ENCODE results near the gene LTBP2. TPM values are rescaled to one million over a fixed set of nuclear protein-coding genes. Genes with fewer than 3 reads are reported as not detected.

Gene LTBP2
- total RNA-seq, 1 experiment from 2014 or later = 1.7 TPM

DNA sequence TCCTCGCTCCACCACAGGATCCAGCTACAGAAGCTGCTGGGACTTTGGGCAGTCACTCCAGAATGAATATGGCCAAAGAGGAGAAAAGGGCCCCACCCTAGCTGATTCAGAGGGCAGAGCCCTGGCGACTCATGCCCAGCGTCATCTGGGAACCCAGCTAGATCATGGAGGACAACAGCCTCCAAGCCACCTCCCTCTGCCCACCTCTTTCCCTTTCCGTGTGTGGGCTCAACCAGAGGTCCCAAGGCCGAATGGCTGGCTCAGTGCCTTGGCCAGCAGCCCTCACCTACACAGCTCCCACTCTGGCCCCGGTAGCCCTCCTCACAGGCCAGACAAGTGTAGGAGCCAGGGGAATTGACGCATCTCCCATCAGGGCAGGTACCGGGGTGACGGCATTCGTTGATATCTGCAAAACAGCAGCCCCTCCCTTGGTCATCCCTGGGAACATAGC lies 101.1 kb downstream of the LTBP2 start:
- in situ Hi-C loops (cut with HindIII; ENCODE audit: low pct_unique_long_range_greater_than_20kb, low sequenced_read_pairs) = no loop called here
- no peak for DNase-seq (ENCODE audit: low read depth, low spot score)

DNA sequence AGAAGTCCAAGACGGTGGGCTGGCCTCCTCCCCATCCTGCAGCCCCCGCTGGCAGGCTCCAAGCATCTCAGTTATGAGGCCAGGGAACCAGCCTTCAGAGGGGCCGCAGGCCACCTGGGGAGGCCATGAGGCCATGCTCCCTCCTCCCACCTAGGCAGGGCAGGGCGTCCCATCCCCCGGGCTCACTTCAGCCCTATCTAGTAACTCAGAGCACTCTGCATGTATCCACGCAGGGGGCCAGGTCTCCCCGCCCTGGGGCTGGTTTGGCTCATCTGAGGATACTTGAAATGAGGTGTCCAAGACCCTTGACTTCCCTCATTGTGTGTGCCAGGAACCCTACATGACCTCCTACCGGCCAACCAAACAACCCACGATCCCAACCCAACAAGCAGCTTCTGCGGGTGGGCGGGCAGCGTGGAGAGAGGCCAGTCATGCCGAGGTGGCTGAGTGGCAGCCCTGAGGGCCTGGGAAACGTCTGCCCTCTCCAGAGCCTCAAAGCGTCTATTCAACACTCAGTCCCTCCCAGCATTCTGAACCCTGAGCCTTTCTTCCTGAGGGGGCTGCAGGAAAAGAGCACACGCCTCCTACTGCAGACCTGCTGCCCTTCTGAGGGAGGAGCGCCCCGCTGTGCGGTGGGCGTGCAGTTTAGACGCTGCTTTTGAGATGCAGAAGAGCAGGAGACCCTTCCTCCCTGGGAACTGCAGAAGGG lies 101.7 kb downstream of the LTBP2 start:
- DNase-seq (ENCODE audit: low read depth, low spot score) = peak; percentile 22
- in situ Hi-C loops (cut with HindIII; ENCODE audit: low pct_unique_long_range_greater_than_20kb, low sequenced_read_pairs) = no loop called here

DNA sequence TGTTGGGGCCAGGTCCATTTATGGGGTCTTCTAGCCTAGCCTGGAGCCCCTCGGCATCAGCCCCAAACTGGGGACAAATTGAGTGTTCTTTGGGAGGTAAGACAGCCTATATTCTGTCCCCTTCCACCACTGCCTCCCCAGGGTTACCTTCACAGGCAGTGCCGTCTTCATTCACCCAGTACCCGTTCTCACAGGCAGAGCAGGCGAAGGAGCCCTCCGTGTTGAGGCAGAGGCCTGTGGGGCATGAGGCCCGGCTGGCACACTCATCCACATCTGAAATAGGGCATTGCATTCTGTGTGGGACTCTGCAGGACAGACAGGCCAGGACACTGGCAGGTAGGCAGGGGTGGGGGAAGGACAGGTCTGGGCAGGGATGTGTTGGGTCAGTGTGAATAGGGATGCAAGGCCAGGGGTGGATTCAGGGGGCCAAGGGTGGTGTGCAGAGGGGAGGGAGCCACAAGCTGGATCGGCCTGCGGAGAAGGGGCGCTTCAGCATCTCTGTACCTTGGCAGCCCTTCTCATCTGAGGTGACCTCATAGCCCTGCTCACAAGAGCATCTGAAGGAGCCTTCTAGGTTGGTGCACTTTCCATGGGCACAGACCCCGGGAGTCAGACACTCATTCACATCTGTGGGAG lies 102.3 kb downstream of the LTBP2 start:
- DNase-seq (ENCODE audit: low read depth, low spot score) = no peak
- in situ Hi-C loops (cut with HindIII; ENCODE audit: low pct_unique_long_range_greater_than_20kb, low sequenced_read_pairs) = no loop called here

DNA sequence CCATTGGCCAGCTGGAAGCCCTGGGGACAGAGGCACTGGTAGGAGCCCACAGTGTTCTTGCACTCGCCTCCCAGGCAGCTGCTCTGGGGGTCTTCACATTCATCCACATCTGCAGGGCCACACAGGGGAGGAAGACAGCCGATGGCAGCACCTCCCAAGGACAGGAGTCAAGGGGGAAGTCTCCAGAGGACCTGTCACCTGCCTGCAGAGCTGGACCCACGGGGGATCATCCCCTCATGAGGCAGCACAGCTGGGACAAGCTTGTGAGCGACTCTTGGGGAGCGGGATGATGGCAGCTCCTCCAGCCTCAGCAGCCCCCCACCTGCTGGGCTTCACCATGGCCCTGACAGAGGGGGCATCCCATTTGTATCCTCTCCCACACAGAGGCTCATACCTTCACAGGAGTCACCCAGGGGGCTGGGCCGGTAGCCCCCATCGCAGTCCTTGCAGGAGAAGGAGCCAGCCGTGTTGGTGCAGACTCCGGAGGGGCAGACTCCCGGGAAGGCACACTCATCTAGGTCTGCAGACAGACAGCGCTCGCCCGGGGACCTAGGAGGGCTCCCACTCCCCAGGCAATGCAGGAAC lies 103.1 kb downstream of the LTBP2 start:
- in situ Hi-C loops (cut with HindIII; ENCODE audit: low pct_unique_long_range_greater_than_20kb, low sequenced_read_pairs) = no loop called here
- no peak for DNase-seq (ENCODE audit: low read depth, low spot score)

DNA sequence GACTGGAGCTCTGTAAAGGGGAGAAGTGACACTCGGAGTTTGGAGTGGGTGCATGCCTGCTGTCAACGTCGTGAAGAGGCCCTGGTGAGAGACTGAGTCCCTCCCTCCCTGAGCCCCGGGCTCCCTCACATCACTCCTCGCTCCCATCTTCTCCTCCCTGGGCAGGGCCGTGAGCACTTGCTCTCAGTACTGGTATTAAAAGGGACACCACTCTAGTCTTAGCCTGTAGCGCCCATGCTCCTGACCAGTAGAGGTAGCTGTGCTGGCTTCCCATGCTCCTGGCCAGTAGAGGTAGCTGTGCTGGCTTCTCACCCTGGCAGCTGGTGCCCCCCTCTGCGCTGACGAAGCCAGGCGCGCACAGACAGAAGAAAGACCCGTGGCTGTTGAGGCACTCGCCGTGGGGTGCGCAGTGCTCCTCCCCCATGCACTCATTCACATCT lies 103.7 kb downstream of the LTBP2 start:
- in situ Hi-C loops (cut with HindIII; ENCODE audit: low pct_unique_long_range_greater_than_20kb, low sequenced_read_pairs) = no loop called here

DNA sequence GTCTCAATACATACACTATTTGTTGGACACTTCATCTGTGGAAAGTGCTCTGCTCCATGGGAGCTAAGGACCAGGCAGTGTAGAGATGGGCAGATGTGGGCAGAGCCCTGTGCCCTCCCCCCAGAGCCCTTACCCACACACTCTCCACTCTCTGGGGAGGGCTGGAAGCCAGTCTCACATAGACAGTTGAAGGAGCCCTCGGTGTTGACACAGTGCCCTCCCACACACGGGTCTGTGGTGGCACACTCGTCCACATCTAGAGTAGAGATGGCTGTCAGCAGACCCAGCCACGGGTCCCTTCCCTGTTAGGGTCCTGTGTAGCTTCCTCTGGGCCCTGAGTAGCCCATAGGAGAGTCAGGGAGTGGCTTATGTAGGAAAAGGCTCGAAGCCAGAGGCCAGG lies 104.2 kb downstream of the LTBP2 start:
- DNase-seq (ENCODE audit: low read depth, low spot score) = no peak
- in situ Hi-C loops (cut with HindIII; ENCODE audit: low pct_unique_long_range_greater_than_20kb, low sequenced_read_pairs) = no loop called here

More for the DNA sequence above, 103.7 kb downstream of the LTBP2 start:
- peak; percentile 67 for DNase-seq (ENCODE audit: low read depth, low spot score)

DNA sequence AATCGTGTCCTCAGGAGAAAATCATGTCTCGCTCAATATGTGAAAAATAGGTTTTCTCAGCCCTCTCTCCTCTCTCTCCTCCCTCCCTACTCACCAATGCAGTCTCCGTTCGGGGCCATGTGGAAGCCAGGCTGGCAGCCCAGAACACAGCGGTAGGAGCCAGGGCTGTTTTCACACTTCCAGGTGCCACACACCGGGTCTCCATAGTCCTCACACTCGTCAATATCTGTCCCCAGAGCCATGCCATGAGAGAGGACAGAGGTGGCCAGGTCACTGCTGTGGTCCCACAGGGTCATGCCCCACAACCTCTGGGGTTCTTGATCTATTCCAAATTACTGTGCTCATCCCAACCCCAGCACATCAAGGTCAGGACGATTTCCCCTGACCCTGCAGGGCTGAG lies 105.0 kb downstream of the LTBP2 start:
- in situ Hi-C loops (cut with HindIII; ENCODE audit: low pct_unique_long_range_greater_than_20kb, low sequenced_read_pairs) = no loop called here
- no peak for DNase-seq (ENCODE audit: low read depth, low spot score)

DNA sequence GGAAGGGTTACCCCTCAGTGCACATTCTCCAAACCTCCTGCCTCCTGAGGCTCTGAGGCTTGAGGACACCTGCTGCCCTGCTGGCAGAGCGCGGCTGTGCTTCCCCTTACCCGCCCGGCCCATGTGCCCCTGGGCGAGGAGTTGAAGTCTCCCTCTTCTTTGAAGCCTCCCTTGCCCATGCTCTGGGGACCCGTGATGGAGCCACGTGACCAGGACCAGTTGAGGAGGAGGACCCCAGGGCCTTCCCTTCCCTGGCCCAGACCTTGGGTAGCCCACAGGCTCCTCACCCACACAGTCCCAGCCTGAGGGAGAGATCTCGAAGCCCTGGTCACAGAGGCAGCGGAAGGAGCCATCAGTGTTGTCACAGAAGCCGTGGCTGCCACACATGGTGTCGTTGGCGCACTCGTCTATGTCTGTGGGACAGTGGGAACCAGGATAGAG lies 105.6 kb downstream of the LTBP2 start:
- in situ Hi-C loops (cut with HindIII; ENCODE audit: low pct_unique_long_range_greater_than_20kb, low sequenced_read_pairs) = no loop called here
- DNase-seq (ENCODE audit: low read depth, low spot score) = no peak

DNA sequence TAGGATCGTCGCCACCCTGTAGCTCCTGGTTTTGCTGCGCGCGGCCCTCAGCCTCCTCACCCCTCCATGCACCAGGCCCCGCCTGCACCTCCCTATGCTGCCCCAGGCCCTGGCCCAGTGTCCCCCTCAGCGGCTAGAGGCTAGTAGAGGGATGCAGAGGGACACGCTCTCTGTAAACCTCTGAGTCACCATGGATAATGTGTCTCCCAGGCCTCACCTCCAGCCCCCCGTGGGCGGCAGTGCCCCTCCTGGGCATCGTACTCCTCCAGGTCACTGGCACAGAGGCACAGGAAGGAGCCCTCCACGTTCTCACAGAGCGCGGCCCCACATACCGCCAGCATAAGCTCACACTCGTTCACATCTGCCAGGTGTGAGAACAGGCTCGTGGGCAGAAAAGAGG lies 106.2 kb downstream of the LTBP2 start:
- in situ Hi-C loops (cut with HindIII; ENCODE audit: low pct_unique_long_range_greater_than_20kb, low sequenced_read_pairs) = no loop called here
- DNase-seq (ENCODE audit: low read depth, low spot score) = no peak

DNA sequence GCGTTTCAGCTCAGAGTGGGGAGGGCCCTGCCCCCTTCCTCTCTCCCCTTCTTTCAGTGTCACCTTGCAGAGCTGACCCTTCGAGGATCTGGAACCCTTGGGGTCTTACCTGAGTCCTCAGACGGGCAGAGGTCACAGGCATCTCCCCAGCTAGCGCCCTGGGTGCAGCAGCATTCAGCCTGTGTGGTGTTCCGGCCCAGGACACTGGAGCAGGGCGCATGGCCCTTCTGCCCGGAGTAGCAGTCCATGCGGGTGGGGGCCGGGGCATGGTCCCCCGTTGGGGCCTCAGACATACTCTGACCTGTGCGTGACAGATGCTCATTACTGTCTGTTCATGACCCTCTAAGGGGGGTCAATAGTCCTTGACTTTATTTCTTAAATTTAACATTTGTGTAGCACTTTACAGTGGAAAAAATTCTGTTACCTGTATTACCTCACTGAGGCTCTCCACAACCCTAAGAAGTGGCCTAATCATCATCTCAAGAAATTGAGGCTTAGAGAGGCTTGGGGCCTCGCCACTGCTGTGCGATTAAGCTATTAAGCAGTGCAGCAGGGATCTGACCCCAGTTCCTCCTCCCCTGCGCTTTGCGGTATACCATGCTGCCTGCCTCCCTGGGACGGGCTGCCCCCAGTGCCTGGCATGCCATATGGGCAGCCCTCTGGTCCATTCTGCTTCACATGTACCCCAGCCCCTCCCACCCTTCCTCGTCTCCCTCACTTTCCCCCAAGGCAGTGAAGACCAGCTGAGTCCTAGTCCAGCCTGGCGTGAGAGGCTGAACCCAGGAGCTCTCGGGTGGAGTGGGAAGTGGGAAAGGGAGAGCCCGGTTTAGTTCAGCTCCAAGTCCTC lies 106.9 kb downstream of the LTBP2 start:
- in situ Hi-C loops (cut with HindIII; ENCODE audit: low pct_unique_long_range_greater_than_20kb, low sequenced_read_pairs) = no loop called here

DNA sequence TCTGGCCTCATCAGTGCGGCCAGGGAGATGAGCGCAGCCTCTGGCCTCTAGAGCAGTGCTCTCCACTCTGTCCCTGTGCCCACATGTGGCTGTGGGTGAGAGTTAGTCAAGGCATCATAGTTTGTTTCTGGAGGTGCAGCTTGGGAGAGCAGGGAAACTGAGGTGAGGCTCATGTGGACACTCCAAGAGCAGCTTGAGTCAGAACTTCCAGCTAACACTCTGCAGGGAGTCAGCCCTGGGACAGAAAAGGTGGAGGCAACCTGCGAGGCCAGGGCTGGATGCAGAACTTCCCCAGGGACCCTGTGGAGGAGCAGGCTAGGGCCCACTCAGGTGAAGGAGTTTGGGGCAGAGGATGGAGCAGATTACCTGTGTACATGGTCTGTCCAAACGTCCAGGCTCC lies 107.6 kb downstream of the LTBP2 start:
- in situ Hi-C loops (cut with HindIII; ENCODE audit: low pct_unique_long_range_greater_than_20kb, low sequenced_read_pairs) = no loop called here
- DNase-seq (ENCODE audit: low read depth, low spot score) = no peak

More for the DNA sequence above, 106.9 kb downstream of the LTBP2 start:
- no peak for DNase-seq (ENCODE audit: low read depth, low spot score)

DNA sequence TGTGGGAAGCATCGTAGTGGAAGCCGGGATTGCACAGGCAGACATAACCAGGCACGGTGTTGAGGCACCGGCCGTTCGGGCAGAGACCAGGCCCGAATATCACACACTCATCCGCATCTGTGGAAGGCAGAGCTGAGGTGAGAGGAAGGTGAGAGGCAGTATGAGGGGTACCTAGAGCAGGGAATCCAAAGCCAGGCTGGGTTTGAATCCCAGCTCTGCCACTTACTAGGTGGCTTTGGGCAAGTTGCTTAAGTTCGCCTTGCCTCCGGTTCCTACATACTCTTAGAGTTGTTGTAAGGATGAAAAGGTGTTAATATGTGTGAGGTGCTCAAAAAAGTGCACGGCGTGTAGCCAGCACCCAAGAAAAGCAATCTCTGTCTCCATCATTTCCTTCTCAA lies 108.1 kb downstream of the LTBP2 start:
- no peak for DNase-seq (ENCODE audit: low read depth, low spot score)
- in situ Hi-C loops (cut with HindIII; ENCODE audit: low pct_unique_long_range_greater_than_20kb, low sequenced_read_pairs) = no loop called here

DNA sequence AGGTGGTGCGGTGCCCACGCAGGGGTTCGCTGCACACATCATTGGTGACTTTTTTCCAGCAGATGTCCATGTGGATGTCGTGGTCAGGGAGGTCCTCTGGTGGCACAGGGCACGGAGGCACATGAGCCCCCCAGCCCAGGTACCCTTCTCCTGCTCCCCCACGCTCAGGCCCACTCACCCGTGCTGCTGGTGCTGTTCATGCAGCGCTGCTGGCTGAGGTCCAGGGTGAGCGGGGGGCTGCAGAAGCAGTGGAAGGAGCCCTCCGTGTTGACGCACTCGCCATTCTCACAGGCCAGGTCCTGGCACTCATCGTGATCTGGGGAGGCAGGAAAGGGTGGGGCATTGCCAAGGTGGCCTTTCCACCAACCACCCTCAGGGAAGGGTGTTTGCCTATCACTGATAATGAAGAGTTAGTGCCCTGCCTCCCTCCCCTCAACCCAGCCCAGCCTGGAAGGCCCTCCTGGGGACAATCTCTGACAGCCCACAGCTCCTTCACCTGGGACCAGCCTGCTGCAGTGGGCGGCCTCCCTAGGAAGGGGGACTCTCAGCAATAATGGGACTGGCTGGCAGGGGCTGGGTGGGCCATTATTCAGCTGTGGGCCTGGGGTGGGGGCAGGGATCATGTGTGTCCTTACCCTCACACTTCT lies 108.6 kb downstream of the LTBP2 start:
- in situ Hi-C loops (cut with HindIII; ENCODE audit: low pct_unique_long_range_greater_than_20kb, low sequenced_read_pairs) = no loop called here
- DNase-seq (ENCODE audit: low read depth, low spot score) = no peak

DNA sequence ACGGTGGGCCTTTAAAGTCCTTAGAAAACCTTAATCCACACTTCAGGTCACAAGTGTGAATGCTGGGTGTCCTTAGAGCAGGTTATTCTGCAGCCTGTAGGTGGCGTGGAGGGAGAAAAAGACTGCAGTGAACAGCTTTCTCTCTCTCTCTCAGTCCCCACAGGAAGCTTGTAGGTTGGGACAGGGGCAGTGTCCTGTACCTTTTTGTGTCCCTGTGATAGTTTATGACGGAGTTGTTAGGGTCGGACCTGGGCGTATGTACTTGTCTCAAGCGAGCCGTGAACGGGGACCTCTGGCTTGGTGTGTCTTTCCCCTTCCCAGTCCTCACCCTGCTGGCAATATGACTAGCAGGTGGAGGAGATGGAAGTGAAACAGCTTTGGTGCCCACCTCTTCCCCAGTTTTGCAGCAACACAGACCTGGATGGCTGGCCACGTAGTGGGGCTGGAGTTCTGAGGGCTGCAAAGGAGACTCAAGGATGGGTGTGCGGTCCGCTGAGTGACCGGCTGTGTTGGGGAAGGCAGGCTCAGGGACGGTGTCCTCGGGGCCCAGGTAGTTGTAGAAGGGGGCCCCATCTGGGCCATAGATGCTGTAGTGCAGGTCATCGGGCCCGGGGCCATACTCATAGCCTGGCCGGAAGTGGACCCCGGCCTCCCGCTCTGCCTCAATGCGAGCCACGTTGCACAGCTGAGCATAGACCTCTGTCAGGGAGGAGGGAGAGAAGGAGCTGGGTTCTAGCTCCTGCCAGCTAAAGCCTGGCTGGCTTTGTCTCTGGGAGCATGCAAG lies 109.6 kb downstream of the LTBP2 start:
- in situ Hi-C loops (cut with HindIII; ENCODE audit: low pct_unique_long_range_greater_than_20kb, low sequenced_read_pairs) = no loop called here
- DNase-seq (ENCODE audit: low read depth, low spot score) = peak; percentile 64

DNA sequence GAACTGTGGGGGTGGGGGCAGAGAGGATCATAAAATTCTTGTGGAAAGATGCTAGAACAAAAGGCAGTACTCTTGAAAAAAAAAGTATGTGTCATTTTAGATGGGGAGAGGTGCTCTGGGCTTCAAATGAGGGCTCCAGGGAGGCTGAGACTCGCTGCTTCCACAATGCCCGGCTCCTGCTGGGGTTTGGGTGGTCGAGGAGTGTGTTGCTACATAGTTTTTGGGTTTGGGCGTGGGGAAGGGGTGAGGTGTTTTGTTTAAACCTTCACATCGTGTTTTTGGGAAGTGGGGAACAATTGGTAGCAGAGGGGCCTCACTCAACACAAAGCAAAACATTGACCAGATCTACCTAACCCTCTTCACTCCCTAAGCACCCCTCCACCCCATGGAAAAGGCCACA lies 110.3 kb downstream of the LTBP2 start:
- in situ Hi-C loops (cut with HindIII; ENCODE audit: low pct_unique_long_range_greater_than_20kb, low sequenced_read_pairs) = no loop called here
- DNase-seq (ENCODE audit: low read depth, low spot score) = no peak

DNA sequence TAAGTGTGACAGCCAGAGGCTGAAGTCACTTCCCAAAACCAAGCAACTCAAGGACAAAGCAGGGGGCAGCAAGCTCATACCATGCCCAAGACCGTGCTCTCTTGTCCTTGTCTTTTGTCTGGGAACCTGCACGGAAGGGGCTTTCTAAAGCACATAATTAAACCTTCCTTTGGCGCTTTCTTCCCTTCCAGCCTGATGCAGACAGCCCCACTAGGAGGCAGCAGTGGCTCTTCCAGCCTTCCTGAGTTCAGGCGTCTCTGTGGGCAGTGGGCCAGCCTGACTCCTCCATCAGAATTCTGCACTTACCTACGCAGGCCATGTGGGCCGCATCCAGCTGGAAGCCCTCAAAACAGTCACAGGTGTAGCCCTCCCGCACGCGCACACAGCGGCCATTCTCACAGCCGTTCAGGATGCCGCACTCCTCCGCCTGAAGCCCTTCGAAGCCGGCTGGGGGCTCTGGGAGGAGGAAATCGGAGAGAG lies 110.9 kb downstream of the LTBP2 start:
- in situ Hi-C loops (cut with HindIII; ENCODE audit: low pct_unique_long_range_greater_than_20kb, low sequenced_read_pairs) = no loop called here
- DNase-seq (ENCODE audit: low read depth, low spot score) = peak; percentile 81
